Measurements from ENCODE around the gene KRTAP3-3. TPM values are rescaled to one million over a fixed set of nuclear protein-coding genes. Genes with fewer than 3 reads are reported as not detected.

The KRTAP3-3 gene
- total RNA-seq, 1 donor from 2014 or later, result not detected

DNA sequence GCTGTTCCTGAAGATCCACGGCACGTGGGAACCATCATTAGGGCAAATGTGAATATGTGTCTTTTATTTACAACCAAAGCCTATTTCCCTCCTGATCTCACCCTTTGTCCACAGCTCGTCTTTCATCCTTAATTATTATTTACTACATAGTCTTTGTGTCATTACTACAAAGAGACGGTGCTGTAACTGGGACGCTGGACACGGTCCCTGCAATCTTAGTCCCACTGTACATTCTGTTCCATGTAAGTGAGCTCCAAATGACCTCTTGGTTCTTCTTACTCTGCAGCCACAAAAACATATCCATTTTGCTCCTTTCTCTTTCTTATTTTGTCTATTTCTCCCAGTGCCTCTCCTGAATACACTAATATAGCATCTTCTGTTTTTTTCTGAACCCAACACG lies 43.8 kb downstream of the KRTAP3-3 start:
- Mint-ChIP-seq H3K4me3 (ENCODE audit: unreplicated experiment) (no peak overlapping the region), H3K4me1 (ENCODE audit: low read depth, unreplicated experiment) (peaks cover 5% of the 10 kb centered on the region), H3K9me3 (ENCODE audit: unreplicated experiment) (peaks cover 4% of the 10 kb centered on the region), H3K27me3 (ENCODE audit: unreplicated experiment) (peaks cover 2% of the 10 kb centered on the region), H3K36me3 (ENCODE audit: unreplicated experiment) (no peaks in the 10 kb centered on the region), H3K27ac (ENCODE audit: unreplicated experiment) (no peak overlapping the region)
- no peak for DNase-seq
- TF ChIP-seq, protein P1, sequence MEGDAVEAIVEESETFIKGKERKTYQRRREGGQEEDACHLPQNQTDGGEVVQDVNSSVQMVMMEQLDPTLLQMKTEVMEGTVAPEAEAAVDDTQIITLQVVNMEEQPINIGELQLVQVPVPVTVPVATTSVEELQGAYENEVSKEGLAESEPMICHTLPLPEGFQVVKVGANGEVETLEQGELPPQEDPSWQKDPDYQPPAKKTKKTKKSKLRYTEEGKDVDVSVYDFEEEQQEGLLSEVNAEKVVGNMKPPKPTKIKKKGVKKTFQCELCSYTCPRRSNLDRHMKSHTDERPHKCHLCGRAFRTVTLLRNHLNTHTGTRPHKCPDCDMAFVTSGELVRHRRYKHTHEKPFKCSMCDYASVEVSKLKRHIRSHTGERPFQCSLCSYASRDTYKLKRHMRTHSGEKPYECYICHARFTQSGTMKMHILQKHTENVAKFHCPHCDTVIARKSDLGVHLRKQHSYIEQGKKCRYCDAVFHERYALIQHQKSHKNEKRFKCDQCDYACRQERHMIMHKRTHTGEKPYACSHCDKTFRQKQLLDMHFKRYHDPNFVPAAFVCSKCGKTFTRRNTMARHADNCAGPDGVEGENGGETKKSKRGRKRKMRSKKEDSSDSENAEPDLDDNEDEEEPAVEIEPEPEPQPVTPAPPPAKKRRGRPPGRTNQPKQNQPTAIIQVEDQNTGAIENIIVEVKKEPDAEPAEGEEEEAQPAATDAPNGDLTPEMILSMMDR (IDR thresholded peaks at IDR 0.05; ENCODE audit: partially characterized antibody, unreplicated experiment), result no peak

GRCh38 chr17:40949418-40949817 lies 44.5 kb downstream of the KRTAP3-3 start:
- Mint-ChIP-seq H3K9me3 (ENCODE audit: unreplicated experiment) (peaks cover 3% of the 10 kb centered on the region), H3K27ac (ENCODE audit: unreplicated experiment) (no peak overlapping the region), H3K36me3 (ENCODE audit: unreplicated experiment) (no peaks in the 10 kb centered on the region), H3K4me3 (ENCODE audit: unreplicated experiment) (no peak overlapping the region), H3K4me1 (ENCODE audit: low read depth, unreplicated experiment) (peaks cover 5% of the 10 kb centered on the region), H3K27me3 (ENCODE audit: unreplicated experiment) (peaks cover 2% of the 10 kb centered on the region)
- TF ChIP-seq, protein P1 (IDR thresholded peaks at IDR 0.05; ENCODE audit: partially characterized antibody, unreplicated experiment), result no peak
- peak; percentile 31 for DNase-seq

DNA sequence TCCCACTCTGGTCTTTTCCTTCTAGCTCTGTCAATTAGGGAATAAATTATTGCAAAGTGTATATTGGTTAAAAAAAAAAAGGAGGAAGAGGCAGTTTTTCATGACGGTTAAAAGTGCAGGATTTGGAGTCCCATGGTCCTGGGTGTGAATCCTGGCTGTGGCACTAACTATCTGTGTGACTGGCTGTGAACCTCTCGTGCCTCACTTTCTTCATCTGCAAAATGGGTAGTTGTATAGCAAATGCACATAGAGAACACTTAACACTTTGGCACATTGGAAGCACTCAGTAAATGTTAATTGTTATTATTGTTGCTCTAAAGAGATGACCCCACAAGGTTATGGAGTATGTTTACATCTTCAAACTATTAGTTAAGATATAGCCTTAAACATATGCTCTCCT lies 46.0 kb downstream of the KRTAP3-3 start:
- Mint-ChIP-seq H3K36me3 (ENCODE audit: unreplicated experiment) (no peaks in the 10 kb centered on the region), H3K4me3 (ENCODE audit: unreplicated experiment) (no peak overlapping the region), H3K27ac (ENCODE audit: unreplicated experiment) (no peak overlapping the region), H3K27me3 (ENCODE audit: unreplicated experiment) (peaks cover 2% of the 10 kb centered on the region), H3K9me3 (ENCODE audit: unreplicated experiment) (peaks cover 3% of the 10 kb centered on the region), H3K4me1 (ENCODE audit: low read depth, unreplicated experiment) (peaks cover 5% of the 10 kb centered on the region)
- TF ChIP-seq, protein P1 (IDR thresholded peaks at IDR 0.05; ENCODE audit: partially characterized antibody, unreplicated experiment), result no peak
- no peak for DNase-seq

GRCh38 chr17:40945414-40945813 lies 48.5 kb downstream of the KRTAP3-3 start:
- H3K4me3 Mint-ChIP-seq (ENCODE audit: unreplicated experiment), result no peak overlapping the region
- H3K9me3 Mint-ChIP-seq (ENCODE audit: unreplicated experiment), result peaks cover 3% of the 10 kb centered on the region
- H3K27me3 Mint-ChIP-seq (ENCODE audit: unreplicated experiment), result peaks cover 2% of the 10 kb centered on the region
- TF ChIP-seq, protein P1 (IDR thresholded peaks at IDR 0.05; ENCODE audit: partially characterized antibody, unreplicated experiment), result no peak
- H3K36me3 Mint-ChIP-seq (ENCODE audit: unreplicated experiment), result no peaks in the 10 kb centered on the region
- no peak overlapping the region for H3K27ac Mint-ChIP-seq (ENCODE audit: unreplicated experiment)
- DNase-seq, result no peak
- H3K4me1 Mint-ChIP-seq (ENCODE audit: low read depth, unreplicated experiment), result peaks cover 5% of the 10 kb centered on the region

DNA sequence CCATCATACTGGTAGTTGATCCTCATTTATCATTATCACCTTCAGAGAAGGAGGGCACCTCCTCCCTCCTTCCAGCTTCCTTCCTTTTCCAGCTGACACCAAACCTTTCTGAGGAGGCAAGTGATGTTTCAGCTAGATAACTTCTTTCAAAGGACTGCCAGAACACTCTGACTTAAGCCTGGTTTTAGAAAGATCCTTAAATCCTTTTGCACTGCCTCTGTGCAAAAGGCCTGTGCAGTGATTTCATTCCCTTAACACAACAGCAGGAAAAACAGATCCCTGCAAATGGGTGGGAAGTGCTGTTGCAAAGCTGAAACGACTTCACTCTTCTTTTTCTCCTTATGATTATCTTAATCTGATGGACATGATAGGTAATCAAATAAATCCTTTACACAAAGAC lies 49.4 kb downstream of the KRTAP3-3 start:
- TF ChIP-seq, protein P1 (IDR thresholded peaks at IDR 0.05; ENCODE audit: partially characterized antibody, unreplicated experiment), result no peak
- Mint-ChIP-seq H3K27me3 (ENCODE audit: unreplicated experiment) (peaks cover 2% of the 10 kb centered on the region), H3K27ac (ENCODE audit: unreplicated experiment) (no peak overlapping the region), H3K36me3 (ENCODE audit: unreplicated experiment) (no peaks in the 10 kb centered on the region), H3K9me3 (ENCODE audit: unreplicated experiment) (peaks cover 3% of the 10 kb centered on the region), H3K4me3 (ENCODE audit: unreplicated experiment) (no peak overlapping the region), H3K4me1 (ENCODE audit: low read depth, unreplicated experiment) (peaks cover 5% of the 10 kb centered on the region)
- DNase-seq, result no peak

Other genes with a start within 250 kb of the KRTAP3-3 start
- not detected for gene KRT25, start 238.8 kb downstream of the KRTAP3-3 start, total RNA-seq (ENCODE audit: unreplicated experiment)
- not detected for gene KRT26, start 222.0 kb downstream of the KRTAP3-3 start, total RNA-seq (ENCODE audit: unreplicated experiment)
- gene KRT27, start 211.6 kb downstream of the KRTAP3-3 start, total RNA-seq (ENCODE audit: unreplicated experiment), result not detected
- gene KRT28, start 194.2 kb downstream of the KRTAP3-3 start, total RNA-seq (ENCODE audit: unreplicated experiment), result not detected
- gene KRT10, start 171.6 kb downstream of the KRTAP3-3 start, total RNA-seq (ENCODE audit: unreplicated experiment), result 27.1 TPM
- gene KRT12, start 126.9 kb downstream of the KRTAP3-3 start, total RNA-seq (ENCODE audit: unreplicated experiment), result not detected
- gene KRT20, start 108.9 kb downstream of the KRTAP3-3 start, total RNA-seq (ENCODE audit: unreplicated experiment), result not detected
- not detected for gene KRT23, start 56.5 kb downstream of the KRTAP3-3 start, total RNA-seq (ENCODE audit: unreplicated experiment)
- gene KRT39, start 27.2 kb downstream of the KRTAP3-3 start, total RNA-seq (ENCODE audit: unreplicated experiment), result not detected
- not detected for gene KRT40, start 9.8 kb downstream of the KRTAP3-3 start, total RNA-seq (ENCODE audit: unreplicated experiment)
- not detected for gene KRTAP3-2, start 5.7 kb upstream of the KRTAP3-3 start, total RNA-seq (ENCODE audit: unreplicated experiment)
- gene KRTAP3-1, start 15.0 kb upstream of the KRTAP3-3 start, total RNA-seq (ENCODE audit: unreplicated experiment), result not detected
- gene KRTAP1-5, start 33.0 kb upstream of the KRTAP3-3 start, total RNA-seq (ENCODE audit: unreplicated experiment), result not detected
- not detected for gene KRTAP1-4, start 36.0 kb upstream of the KRTAP3-3 start, total RNA-seq (ENCODE audit: unreplicated experiment)
- gene KRTAP1-3, start 40.7 kb upstream of the KRTAP3-3 start, total RNA-seq (ENCODE audit: unreplicated experiment), result not detected
- gene KRTAP1-1, start 47.3 kb upstream of the KRTAP3-3 start, total RNA-seq (ENCODE audit: unreplicated experiment), result not detected
- not detected for gene KRTAP2-1, start 53.2 kb upstream of the KRTAP3-3 start, total RNA-seq (ENCODE audit: unreplicated experiment)
- not detected for gene KRTAP2-2, start 61.1 kb upstream of the KRTAP3-3 start, total RNA-seq (ENCODE audit: unreplicated experiment)
- not detected for gene KRTAP2-3, start 66.0 kb upstream of the KRTAP3-3 start, total RNA-seq (ENCODE audit: unreplicated experiment)
- gene KRTAP2-4, start 71.7 kb upstream of the KRTAP3-3 start, total RNA-seq (ENCODE audit: unreplicated experiment), result not detected
- gene KRTAP4-7, start 90.0 kb upstream of the KRTAP3-3 start, total RNA-seq (ENCODE audit: unreplicated experiment), result not detected
- not detected for gene KRTAP4-8, start 104.0 kb upstream of the KRTAP3-3 start, total RNA-seq (ENCODE audit: unreplicated experiment)
- not detected for gene KRTAP4-16, start 108.0 kb upstream of the KRTAP3-3 start, total RNA-seq (ENCODE audit: unreplicated experiment)
- gene KRTAP4-9, start 111.2 kb upstream of the KRTAP3-3 start, total RNA-seq (ENCODE audit: unreplicated experiment), result not detected
- gene KRTAP4-11, start 124.2 kb upstream of the KRTAP3-3 start, total RNA-seq (ENCODE audit: unreplicated experiment), result not detected
- not detected for gene KRTAP4-12, start 130.0 kb upstream of the KRTAP3-3 start, total RNA-seq (ENCODE audit: unreplicated experiment)
- not detected for gene KRTAP4-6, start 146.4 kb upstream of the KRTAP3-3 start, total RNA-seq (ENCODE audit: unreplicated experiment)
- not detected for gene KRTAP4-5, start 155.7 kb upstream of the KRTAP3-3 start, total RNA-seq (ENCODE audit: unreplicated experiment)
- not detected for gene KRTAP4-4, start 166.6 kb upstream of the KRTAP3-3 start, total RNA-seq (ENCODE audit: unreplicated experiment)
- gene KRTAP4-3, start 174.1 kb upstream of the KRTAP3-3 start, total RNA-seq (ENCODE audit: unreplicated experiment), result not detected
- not detected for gene KRTAP4-2, start 184.1 kb upstream of the KRTAP3-3 start, total RNA-seq (ENCODE audit: unreplicated experiment)
- gene KRTAP4-1, start 190.7 kb upstream of the KRTAP3-3 start, total RNA-seq (ENCODE audit: unreplicated experiment), result not detected
- not detected for gene KRTAP9-1, start 195.7 kb upstream of the KRTAP3-3 start, total RNA-seq (ENCODE audit: unreplicated experiment)
- gene KRTAP9-2, start 232.5 kb upstream of the KRTAP3-3 start, total RNA-seq (ENCODE audit: unreplicated experiment), result not detected
- not detected for gene KRTAP9-3, start 238.3 kb upstream of the KRTAP3-3 start, total RNA-seq (ENCODE audit: unreplicated experiment)
- not detected for gene KRTAP9-8, start 243.8 kb upstream of the KRTAP3-3 start, total RNA-seq (ENCODE audit: unreplicated experiment)